Left kidney (tissue), 2 donors: ENCODE data around the gene SPATA13. TPM values are rescaled to one million over a fixed set of nuclear protein-coding genes. Genes with fewer than 3 reads are reported as not detected.
"Not testable (repeated sequence)": the region's sequence is repeated elsewhere in the genome, so short reads cannot be mapped to it uniquely, and the experiment has no call there.

ENCODE experiments used
- DNase-seq: peaks from one replicate; pipeline ENCODE4 v3.0.0-alpha.2; 2013
- polyA plus RNA-seq: library from polyadenylated mRNA; unstranded; fragments of 120-200 nt; gene quantifications from one replicate; pipeline ENCODE4 v1.2.1, GENCODE V29; 2013; ENCODE audit not compliant: insufficient read length

The SPATA13 gene
- polyA plus RNA-seq, 1 donor, result 68.1 TPM

DNA sequence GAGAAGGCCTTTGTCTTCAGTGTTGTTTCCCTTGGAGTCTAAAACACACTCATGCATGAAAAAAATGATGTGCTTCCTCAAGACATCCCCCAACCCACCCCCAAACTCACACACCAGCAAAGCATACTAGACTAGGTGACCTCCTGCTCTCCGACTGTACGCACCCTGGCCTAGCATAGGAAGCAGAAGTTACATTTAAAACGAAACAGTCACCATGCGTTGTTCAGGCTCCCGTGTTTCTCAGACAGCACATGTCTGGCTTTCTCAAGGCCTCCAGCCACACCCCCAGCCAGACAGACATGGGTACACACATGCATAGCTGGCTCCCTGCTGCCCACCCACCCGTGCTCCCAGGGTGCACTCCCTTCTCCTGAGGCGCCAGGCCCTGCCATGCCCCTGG is 120.2 kb downstream of the SPATA13 start:
- no peak for DNase-seq

DNA sequence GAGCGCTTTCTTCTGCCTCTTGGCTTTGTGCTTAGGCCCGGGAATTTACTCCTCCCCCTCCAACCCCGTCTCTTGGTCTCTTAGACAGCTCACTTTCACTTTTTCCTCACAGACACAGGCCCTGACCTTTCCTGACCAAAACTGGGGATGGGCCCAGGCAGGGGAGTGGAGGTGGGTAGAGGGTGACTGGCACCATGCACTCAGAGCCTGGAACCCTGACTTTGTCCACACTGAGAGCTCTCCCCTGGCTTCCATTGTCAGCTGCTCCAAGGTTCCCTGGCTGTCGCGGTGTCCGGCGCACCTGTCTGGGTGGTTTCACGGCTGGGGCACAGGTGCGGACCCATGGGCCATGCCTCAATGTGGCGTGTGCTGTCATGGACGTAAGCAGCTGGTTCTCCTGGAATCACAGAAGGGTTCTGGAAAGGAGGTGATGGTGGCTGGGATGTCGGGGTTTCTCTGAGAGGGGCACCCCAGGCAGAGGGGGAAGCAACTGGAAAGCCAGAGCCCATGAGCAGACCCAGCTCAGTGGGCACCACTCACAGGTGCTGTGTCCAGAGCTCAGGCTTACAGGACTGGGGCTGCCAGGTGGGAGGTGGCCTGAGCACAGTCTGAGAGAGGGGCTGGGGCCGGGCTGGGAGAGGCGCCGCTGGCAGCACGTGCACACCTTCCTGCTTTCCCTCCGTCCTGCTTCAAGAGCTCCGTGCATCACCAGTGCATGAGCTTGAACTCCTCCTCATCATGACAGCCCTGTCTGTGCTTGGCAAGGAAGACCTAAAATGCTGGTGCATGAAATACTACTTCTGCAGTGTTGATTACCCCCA is 120.9 kb downstream of the SPATA13 start:
- no peak for DNase-seq

DNA sequence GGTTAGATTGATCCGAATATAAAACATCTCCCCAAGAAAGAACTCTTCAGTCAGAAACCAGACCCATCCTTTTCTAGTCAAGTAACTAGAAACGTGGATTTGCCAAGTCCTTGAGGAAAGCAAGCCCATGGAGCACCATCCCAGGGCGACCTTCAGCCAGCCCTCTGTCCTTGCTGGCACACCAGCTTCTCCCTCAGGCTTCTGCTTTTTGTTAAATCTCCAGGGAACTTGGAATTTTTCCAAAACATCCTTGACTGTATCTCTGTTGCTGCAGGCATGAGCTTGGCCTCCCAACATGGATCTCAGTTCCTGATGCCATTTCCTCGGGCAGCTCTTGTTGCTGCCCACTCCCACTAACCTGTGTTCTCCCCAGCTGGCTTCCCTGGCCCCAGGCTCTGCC is 121.7 kb downstream of the SPATA13 start:
- no peak for DNase-seq

DNA sequence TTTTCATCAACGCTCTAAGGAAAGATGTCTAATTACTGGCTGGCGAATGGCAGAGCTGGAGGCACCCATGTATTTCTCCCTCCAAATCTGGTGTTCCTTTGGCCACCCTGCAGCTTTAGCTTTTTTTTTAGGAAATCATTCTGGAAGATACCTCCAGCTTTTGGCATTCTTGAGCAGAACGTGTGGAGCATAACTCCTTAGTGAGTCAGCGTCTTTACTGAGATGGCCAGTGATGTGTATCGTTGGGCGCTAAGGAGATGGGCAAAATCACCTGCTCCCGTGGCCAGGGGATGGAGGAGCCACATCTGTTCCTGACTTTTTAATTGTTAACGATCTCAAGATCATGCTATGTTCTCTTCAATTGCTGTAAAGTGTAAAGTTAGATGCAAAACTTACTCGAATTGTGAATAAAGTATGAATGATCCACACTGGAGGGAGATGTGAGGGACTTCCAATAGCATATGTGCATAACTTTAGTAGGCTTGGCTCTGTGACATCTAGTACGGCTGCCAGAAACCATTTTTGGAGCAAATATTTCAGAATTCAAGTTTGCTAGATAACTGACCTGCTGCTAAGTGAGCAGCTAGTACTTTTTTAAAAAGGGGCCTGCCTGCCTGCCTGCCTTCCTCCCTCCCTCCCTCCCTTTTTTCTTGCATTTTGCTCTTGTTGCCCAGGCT is 124.5 kb downstream of the SPATA13 start:
- no peak for DNase-seq

DNA sequence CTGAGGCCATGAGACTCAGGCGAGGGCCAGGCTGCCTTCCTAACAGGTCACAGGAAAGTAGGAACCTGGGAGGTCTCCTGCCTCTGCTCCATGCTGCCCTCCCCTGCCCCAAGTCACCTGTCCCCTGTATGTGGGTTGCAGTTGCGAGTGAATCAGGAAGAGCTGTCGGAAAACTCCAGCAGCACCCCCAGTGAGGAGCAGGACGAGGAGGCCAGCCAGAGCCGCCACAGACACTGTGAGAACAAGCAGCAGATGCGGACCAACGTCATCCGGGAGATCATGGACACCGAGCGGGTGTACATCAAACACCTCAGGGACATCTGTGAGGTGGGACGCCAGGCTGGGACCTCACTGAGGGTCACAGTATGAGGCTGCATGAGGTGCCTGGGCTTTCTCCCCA is 126.1 kb downstream of the SPATA13 start:
- no peak for DNase-seq

DNA sequence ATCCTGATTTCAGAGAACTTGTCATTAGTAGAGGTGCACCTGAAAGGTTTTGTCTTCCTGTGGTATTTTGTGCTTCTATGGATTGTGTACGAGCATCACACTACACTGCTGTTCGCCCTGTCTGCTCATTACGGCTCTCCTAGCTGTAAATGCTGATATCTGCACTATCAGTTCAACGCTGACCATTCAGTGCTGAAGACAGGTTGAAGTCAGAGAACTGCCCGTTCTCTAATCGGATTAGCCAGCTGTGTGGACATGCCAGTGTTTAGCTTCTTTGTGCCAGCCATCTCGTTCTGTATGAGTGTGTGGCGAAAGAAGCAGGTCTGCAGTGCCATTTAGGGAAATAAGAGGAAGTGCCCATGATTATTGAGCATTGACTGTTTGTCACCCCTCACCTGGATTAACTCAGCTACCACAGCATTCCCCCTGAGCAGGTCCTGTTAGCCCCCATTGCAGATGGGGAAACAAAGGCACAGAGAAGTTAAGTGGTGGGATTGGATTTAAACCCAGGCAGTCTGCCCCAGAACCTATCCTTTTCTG is 127.3 kb downstream of the SPATA13 start:
- no peak for DNase-seq

DNA sequence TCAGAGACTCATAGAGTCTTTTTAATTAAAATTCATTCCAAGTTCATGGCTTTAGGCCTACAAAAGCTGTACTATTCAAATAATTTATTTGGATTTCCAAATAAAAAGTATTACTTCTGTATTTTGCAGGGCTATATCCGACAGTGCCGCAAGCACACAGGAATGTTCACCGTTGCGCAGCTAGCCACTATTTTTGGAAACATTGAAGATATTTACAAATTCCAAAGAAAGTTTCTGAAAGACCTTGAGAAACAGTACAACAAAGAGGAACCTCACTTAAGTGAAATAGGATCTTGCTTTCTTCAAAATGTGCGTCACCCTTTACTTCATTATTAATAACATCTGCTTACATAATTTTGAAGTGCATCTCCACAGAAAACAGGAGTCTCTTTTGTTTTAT is 128.3 kb downstream of the SPATA13 start:
- DNase-seq, result no peak

DNA sequence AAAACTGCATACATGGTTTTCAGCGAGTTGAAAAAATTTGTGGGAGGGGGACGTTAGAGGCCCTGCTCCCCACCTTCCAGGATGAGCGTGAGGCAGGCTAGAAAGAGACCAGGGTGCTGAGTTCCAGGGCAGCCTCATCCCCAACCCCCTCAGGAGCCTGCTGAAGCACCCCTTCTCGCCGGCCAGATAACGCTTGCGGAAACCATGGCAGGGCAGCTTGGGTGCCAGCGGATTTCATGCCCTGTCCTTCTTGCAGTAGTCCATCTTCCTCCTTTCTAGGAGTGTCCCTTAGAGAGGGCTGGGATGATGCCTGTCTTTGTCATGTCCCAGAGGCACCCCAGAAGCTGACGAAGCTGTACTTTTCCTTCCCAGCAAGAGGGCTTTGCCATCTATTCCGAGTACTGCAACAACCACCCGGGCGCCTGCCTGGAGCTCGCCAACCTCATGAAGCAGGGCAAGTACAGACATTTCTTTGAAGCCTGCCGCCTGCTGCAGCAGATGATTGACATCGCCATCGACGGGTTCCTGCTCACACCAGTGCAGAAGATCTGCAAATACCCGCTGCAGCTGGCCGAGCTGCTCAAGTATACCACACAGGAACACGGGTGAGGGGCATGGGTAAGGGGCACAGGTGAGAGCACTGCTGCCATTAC is 129.9 kb downstream of the SPATA13 start:
- DNase-seq, result no peak

DNA sequence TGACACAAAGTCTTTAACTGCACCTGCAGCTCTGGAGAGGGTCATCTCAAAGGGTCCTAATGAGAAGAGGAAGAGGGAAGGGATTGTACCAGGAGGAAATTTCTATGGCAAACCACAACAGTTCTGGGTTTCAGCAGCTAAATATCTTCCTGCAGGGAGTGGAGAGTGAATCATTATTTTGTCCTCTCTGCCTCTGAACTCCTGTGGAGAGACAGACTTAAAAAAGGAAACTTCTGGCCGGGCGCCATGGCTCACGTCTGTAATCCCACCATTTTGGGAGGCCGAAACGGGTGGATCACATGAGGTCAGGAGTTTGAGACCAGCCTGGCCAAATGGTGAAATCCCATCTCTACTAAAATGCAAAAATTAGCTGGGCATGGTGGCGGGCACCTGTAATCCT is 132.0 kb downstream of the SPATA13 start:
- DNase-seq, result no peak

DNA sequence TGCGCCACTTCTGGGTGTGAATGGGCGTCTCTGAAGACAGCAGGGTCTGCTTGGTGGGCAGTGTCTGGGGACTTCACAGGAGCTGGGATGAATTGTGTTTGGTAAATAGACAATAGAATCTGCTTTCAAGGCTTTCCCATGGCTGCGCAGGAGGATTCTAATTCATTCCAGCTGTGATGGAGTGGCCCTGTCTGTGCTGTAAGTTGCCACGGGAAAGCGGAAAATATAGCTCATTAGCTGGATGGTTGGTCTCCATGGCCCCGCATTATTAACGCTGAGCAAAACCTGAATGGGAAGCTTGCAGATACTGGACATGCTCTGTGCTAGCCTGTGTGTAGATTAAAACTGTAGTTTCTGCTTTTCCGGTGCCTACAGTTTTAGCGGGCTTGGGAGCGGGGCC is 133.2 kb downstream of the SPATA13 start:
- no peak for DNase-seq

DNA sequence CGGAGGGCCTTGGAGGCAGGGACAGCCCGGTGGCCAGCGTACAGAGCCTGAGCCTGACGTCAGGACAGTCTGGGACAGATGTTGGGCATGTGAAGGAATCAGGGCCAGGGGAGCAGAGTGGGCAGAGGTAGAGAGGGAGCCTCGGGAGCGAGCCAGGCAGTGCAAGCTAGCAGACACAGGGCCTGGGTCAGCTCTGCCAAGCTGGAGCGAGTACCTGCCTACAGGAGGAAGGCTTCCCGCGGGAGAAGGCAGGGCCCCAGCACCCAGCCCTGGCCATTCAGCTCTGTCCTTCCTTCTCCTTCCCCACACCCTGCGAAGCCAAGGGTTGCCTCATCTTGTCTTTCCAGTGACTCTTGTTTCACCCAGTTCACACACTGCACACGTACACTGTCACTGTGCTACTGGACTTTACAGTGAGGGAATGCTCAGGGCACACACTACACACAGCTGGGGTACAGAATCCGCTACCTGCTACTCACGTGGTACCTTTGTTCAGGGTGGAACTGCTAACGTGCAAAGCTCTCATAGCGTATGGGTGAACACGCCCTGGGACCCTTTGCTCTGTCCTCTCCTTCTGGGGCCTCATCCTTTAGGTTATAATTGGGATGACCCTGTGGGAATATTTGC is 139.1 kb downstream of the SPATA13 start:
- no peak for DNase-seq

DNA sequence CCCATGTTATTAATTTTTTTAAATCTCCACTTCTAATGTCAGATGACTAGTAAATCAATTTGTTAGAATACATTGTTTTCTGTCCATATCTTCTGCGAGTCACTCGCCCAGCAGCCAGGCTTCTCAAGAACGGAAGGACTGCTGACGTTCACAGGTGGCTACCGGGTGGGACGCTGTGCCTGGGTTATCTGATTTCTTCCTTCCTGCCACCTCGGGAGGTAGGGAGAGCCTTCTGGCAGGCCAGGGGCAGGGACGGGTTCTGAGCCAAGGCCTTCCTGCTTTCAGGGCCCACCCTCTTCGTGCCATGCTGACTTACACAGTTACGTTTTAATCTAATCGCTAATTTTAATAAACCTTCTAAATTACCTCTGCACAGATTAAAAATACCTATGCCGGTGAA is 140.9 kb downstream of the SPATA13 start:
- DNase-seq, result no peak

DNA sequence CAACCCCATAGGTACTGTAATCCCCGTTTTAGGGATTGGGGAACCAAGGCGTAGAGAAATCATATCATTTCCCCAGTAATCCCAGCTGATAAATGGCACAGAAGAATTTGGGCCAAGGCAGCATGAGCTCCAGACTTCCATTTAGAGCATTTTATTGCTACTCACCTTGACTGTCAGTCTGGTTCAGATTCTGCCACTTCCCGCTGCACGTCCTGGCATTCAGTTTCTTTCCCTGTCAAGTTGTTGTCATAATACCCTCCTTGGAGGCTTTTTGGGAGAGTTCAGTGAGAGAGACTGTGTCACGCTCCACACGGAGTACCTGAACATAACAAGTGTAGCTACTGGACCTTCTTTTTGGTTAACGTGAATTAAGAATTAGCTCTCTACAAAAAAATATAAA is 141.4 kb downstream of the SPATA13 start:
- no peak for DNase-seq

DNA sequence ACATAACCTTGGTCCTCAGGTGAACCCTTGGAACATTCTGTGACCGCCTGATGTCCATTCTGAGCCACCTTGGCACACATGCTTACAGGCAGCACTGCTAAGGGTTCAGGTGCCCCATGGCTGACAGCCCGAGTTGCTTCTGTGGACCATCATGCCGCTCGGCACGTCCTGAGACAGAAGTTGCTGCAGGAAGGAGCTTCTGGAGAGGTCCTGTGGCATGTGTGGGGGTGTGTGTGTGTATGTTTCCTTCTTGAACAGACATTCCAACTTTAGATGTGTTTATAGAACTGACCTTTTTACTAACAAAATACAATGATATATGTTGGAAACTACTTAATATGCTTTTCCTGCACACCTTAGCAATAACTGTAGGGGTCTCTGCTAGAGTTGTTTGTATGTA is 144.1 kb downstream of the SPATA13 start:
- no peak for DNase-seq

DNA sequence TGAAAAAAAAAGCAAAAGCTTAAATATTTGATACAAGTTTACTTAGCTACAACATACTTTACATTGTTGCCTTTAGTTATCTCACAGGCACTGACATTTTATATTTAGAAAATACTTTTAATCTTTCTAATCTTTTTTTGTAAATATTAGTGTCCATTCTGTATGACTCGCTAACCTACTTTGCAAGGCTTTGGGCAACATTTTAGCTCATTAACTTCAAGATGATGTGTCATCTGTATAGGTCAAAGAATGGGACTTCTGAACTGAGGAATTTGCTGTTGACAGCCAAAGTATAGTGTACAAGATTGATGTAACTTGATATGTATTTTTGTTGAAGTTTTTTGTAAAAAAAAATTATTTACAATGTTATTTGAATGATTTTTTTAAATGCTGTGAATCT is 146.1 kb downstream of the SPATA13 start:
- DNase-seq, result no peak

DNA sequence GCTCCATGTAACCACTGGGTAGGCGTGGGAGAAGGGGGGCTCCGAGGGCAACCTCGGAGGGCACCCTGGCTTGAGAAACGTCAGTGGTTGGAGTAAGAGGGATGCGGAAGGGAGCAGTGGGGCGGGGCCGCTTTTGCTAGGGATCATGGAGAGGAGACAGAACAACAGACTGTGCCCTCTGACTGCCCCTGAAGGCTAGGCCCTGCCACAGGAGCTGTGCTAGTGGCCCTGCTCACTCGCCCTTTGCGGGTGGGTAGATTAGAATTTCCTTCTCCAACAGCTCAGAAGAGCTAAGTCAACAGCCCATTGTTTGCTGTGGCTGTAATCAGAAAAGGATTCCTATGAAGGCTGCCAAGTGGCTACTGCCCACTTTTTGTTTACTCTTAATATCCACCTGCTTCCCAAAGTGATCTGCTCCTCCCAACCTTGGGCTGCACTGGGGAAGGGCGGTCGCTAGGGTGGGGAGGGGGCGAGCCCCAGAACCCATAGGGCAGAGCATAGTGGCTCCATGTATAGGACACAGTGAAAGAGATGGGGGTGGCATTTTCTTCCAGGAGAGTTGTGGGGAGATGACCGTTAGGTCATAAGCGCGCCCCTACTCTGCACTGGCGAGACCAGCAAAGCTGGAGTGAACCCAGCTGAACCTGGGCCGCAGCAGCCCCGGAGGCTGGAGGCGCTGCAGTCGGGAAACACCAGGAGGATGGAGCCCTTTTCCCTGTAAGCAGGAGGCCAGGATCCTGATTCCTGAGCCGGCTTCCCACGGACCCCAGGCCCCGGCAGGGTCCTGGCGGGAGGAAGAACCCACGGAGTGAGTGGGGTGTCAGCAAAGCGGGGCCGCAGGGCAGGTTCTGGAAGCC is 146.9 kb downstream of the SPATA13 start:
- DNase-seq, result no peak

DNA sequence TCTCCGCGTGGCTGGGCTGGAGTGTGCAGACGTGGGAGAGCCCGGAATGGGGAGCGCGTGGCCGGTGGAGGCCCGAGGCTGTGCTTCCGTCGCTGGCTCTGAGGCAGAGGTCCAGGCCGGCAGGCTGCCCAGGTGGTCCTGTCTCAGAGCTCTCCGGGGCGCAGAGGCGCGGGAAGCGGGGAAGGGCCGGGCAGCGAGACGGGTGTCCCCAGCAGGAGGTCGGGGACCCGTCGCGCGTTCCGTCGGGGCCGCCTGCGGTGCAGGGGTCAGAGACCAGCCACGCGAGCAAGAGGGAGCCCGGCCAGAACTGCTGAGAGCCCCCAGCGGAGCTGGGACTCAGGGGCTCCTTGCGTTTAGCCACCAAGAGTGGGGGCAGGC is 147.5 kb downstream of the SPATA13 start:
- no peak for DNase-seq

DNA sequence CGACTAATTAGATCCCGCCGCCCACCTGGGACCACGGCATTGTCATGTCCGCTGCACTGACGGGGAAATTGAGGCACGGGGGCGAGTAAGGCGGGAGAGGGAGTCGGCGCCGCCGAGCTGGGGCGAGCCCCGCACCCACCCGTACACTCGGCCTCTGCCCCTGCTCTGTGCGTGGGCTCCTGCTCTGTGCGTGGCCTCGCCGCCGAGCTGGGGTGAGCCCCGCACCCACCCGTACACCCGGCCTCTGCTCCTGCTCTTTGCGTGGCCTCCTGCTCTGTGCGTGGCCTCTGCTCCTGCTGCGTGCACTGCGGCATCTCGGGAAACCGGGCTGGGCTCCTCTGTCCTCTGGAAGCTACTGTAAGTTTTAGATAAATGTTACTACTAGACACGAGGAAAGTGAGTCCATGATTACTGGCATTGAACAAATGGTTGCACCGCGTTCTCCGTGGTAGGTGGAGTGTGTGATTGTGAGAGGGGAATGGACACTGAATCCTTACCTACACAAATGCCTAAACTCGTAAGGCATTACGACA is 148.0 kb downstream of the SPATA13 start:
- no peak for DNase-seq

DNA sequence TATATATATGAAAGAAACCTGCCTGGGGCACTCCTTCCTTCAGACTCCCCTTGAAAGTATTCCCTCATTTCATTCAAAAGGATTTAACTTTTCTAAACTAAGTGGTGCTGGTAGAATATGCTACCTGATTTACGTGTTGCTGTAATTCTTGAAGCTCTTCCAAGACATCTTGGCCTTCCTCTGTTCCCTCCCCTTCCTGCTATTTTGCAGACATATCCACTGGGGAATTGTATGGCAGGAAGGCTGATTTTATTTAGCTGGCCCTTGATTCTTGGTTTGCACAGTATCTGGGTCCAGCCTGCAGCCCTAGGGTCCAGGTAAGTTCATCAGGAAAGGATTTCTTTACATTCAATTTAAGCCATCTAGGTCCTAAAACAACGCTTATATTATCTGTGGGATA is 148.8 kb downstream of the SPATA13 start, which contains the start of gene C1QTNF9:
Gene C1QTNF9 (plus strand): TSS at position 281 of the 400 bp plus-strand sequence. CDS start 6,424 bp downstream, outside the sequence.
- not testable (repeated sequence) for DNase-seq

DNA sequence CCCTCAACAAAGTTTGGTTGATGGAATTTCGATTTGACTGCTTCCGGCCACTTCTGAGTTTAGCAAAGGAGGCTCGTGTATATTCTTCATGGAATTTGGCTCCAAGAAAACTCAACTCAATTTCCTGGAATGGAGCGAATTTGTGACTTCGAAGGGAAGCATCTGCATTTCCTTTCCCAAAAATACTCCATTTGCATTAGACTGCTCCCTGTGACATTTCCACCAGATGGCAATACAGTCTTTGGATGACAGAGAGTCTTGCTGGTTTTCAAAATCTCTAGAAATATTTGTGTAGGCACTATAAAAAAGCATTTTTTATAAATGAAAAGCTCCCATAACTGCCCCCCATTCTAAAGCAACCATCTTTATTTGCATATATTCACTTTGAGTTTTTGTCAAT is 152.9 kb downstream of the SPATA13 start:
- no peak for DNase-seq

DNA sequence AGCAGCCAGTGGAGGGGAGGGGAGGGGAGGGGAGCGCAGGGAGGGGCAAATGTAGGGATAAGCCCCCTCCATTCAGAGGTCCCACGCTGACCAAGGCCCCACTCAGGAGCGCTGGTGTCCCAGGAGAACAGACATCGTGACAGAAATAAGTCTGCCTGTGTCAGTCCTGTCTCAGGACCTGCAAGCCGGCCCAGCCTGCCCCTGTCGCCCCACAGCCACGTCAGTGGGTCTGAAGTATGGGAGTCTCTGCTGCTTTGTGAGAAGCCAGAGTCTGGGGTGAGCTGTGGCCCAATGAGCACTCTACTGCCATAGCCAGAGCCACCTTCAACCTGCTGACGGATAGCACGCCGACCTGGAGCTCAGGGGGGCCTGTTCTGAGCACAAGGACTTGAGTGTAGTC is 157.3 kb downstream of the SPATA13 start:
- DNase-seq, result not testable (repeated sequence)
